DMS114 treated with DMSO at 0.1 percent for 48 hours (cell line): ENCODE measurements around the gene NFRKB.

Experiments
- DNase-seq: peaks from one replicate; lab custom pipeline; 2025; ENCODE audit not compliant: unreplicated experiment; lab: John Stamatoyannopoulos, UW

NFRKB gene

DNA sequence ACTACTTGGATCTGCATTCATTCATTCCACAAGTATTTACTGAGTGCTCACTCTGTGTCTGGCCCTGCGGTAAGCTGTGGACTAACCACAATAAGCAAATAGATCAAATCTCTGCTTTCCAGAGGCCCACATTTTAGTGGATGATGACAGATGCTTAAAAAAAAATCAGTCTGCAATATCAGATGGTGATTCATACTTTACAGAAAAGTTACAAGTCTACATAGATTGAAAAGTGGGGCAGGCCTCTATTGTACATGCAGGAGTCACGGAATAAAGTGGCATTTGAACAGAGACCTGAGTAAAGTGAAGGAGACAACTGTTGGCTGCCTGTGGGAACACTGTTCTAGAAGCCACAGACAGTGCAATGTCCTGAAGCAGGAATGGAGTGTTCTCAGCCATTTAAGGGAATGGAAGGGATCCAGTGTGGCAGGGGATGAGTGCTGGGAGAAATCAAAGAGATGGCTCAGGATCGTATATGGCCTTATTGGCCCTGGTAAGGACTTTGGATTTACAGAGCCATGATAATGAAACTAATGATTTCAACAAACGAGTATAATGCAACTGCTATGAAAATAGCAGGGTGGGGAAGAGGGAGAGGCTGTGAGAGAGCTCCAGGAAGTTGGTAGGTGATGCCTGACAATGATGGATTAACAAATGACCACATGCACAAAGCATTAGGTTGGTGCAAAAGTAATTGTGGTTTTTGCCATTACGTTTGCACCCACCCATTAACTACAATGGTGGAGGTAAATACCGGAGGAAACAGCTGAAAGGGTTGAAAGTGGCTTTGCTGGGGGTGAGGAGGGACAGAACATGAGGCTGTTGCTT lies 48.7 kb downstream of the NFRKB start:
- no peak for DNase-seq
